H1 (cell line): ENCODE measurements around the gene GTF2H3.

Experiments used
- CEBPB ChIP-seq: IDR thresholded peaks from 2 replicates; pipeline ENCODE4 v1.6.1; 2012; ENCODE audit warnings: low read depth, low read length
- CHD2 ChIP-seq: IDR thresholded peaks from 2 replicates; pipeline ENCODE4 v1.6.1; 2012; ENCODE audit warnings: low read length, improper control_type of control experiment
- CTCF ChIP-seq, 3 experiments: IDR thresholded peaks; 1 replicate in 2 of 3; 2 replicates in 1 of 3; pipeline versions ENCODE4 v1.5.1 to v1.6.1; 2011; ENCODE audit warnings: low read length in 3 of 3, mild to moderate bottlenecking in 3 of 3, inconsistent platforms in 2 of 3, low read depth in 1 of 3, moderate library complexity in 1 of 3; ENCODE audit not compliant: insufficient read depth in 1 of 3; ENCODE audit errors: control extremely low read depth in 1 of 3
- POLR2A ChIP-seq, 2 experiments: IDR thresholded peaks; 1 replicate in 1 of 2; 2 replicates in 1 of 2; pipeline ENCODE4 v1.6.1; 2011; ENCODE audit warnings: low read depth in 2 of 2, low read length in 2 of 2, mild to moderate bottlenecking in 2 of 2; ENCODE audit errors: control extremely low read depth in 1 of 2

- TF ChIP-seq CTCF (IDR thresholded peaks at IDR 0.05; ENCODE audit: control extremely low read depth in 1 of 3, insufficient read depth in 1 of 3, low read depth in 1 of 3, low read length in 3 of 3) (no peak), CHD2 (no peak), POLR2A (IDR thresholded peaks at IDR 0.05; ENCODE audit: control extremely low read depth in 1 of 2, low read depth in 2 of 2, low read length in 2 of 2) (no peak), CEBPB (no peak)
These were observed 12.2 kb downstream of the GTF2H3 start for GRCh38 chr12:123645878-123646277.
